ENCODE data around the gene GFOD1. TPM values are rescaled to one million over a fixed set of nuclear protein-coding genes. Genes with fewer than 3 reads are reported as not detected.

Gene GFOD1
- total and polyA plus RNA-seq, 10 of the 15 experiments (the other 5 are each of a cell fraction or from before 2014, with no cell fraction given), result 6.5 to 41.4 (median 16.0) TPM

- no peak for TF ChIP-seq E2F8 (IDR thresholded peaks at IDR 0.05; ENCODE audit: low read depth, partially characterized antibody)
- no peak for TF ChIP-seq ELK1 (IDR thresholded peaks at IDR 0.05; ENCODE audit: low read depth, low read length)
- no peak for TF ChIP-seq CREM (IDR thresholded peaks at IDR 0.05; ENCODE audit: low read depth)
- TF ChIP-seq ETV6 (conservative IDR thresholded peaks at IDR 0.05 in 1 of 2, IDR thresholded peaks at IDR 0.05 in 1 of 2; ENCODE audit: borderline replicate concordance in 1 of 2, low read depth in 1 of 2), result no peak
- TF ChIP-seq NFIC (IDR thresholded peaks at IDR 0.05; ENCODE audit: low read depth, low read length), result no peak
- TF ChIP-seq RELA (IDR thresholded peaks at IDR 0.05; ENCODE audit: borderline replicate concordance, partially characterized antibody), result no peak
Observed at GRCh38 chr6:13423252-13423651, 64.1 kb downstream of the GFOD1 start (continued).

- no peak for FAIRE-seq
- Histone ChIP-seq H3K27me3 (replicated peaks in 1 of 2; ENCODE audit: control insufficient read depth in 2 of 2, insufficient read depth in 2 of 2, low read length in 1 of 2) (no peaks in the 10 kb centered on the region), H3K9me3 (replicated peaks; ENCODE audit: control insufficient read depth, insufficient read depth, low read length) (no peaks in the 10 kb centered on the region; the same call in 2 of the 3 replicates), H2AFZ (ENCODE audit: control insufficient read depth, low read depth, low read length) (no peak overlapping the region), H3K36me3 (ENCODE audit: control insufficient read depth in 2 of 2, insufficient read depth in 2 of 2, low read length in 1 of 2) (peaks cover 3 to 20% of the 10 kb centered on the region in 2 experiments), H3K4me3 (no peak overlapping the region), H3K4me2 (ENCODE audit: control insufficient read depth, insufficient read depth) (no peak overlapping the region), H3K79me2 (ENCODE audit: control insufficient read depth, insufficient read depth, low read length) (peaks cover 52% of the 10 kb centered on the region), H4K20me1 (ENCODE audit: control insufficient read depth, insufficient read depth) (no peaks in the 10 kb centered on the region), H3K4me1 (ENCODE audit: control insufficient read depth, insufficient read depth, low read length) (peaks cover 46% of the 10 kb centered on the region), H3K9ac (ENCODE audit: control insufficient read depth, insufficient read depth, low read length) (no peak overlapping the region), H3K27ac (ENCODE audit: control insufficient read depth, insufficient read depth) (no peak overlapping the region)
- ChIA-PET RAD21 (ENCODE audit: unreplicated experiment) (interaction anchor here (1.3 to 1.7 kb wide), 4 partner anchors 9 to 63 kb away, joined by 3 to 5 read pairs (median 4); no protein-coding TSS in a partner anchor), SMC1A (ENCODE audit: uncharacterized antibody, unreplicated experiment) (interaction anchor here (0.7 to 17.6 kb wide), 9 partner anchors 10 to 115 kb away, joined by 3 to 240 read pairs (median 3); no protein-coding TSS in a partner anchor), POLR2A (interaction anchor here (0.9 to 1.7 kb wide), 2 partner anchors 23 to 26 kb away, joined by 3 to 5 read pairs; no protein-coding TSS in a partner anchor), CTCF (interaction anchor here (0.6 to 1.5 kb wide), 2 partner anchors 9 to 233 kb away, joined by 3 read pairs; no protein-coding TSS in a partner anchor)
- no TSS peak for BruUV-seq (replicated peaks)
- in situ Hi-C loops (cut with MboI) (no loop called here), intact Hi-C loops (cut with micrococcal nuclease; ENCODE audit: unreplicated experiment) (no loop called here)
- DNase-seq (ENCODE audit: low read depth, low spot score), result no peak
- ATAC-seq, result no peak
- TF ChIP-seq ATF2 (IDR thresholded peaks at IDR 0.05; ENCODE audit: low read length), result no peak
- 95% methylated on average over 5 of the region's 5 CpGs for WGBS (ENCODE audit: insufficient coverage, insufficient replicate concordance, low lambda C conversion rate, missing lambda C conversion rate)
Observed at GRCh38 chr6:13422681-13423221, 64.6 kb downstream of the GFOD1 start.

Measured in GM12878 (cell line).